HG03045 (cell line): ENCODE data around the gene NELFCD.
"Not testable (repeated sequence)": the region's sequence is repeated elsewhere in the genome, so short reads cannot be mapped to it uniquely, and the experiment has no call there.

Experiments
- ATAC-seq: cut with Tn5 transposase; IDR thresholded peaks from one replicate; pipeline ENCODE4 v1.9.1; 2021; ENCODE audit warnings: mild to moderate bottlenecking, moderate library complexity; ENCODE audit not compliant: unreplicated experiment

Gene NELFCD

GRCh38 chr20:59007665-59008511, 26.8 kb downstream of the NELFCD start:
- ATAC-seq: peak; percentile 38

- ATAC-seq: no peak
These were observed 27.8 kb downstream of the NELFCD start for GRCh38 chr20:59008715-59009336.

- no peak for ATAC-seq
These were observed 29.4 kb downstream of the NELFCD start for GRCh38 chr20:59010321-59010994.

- no peak for ATAC-seq
These were observed 30.2 kb downstream of the NELFCD start for GRCh38 chr20:59010995-59011873.

- ATAC-seq: not testable (repeated sequence)
These were observed 30.8 kb downstream of the NELFCD start for GRCh38 chr20:59011874-59012157.

- no peak for ATAC-seq
These were observed 32.2 kb downstream of the NELFCD start for GRCh38 chr20:59013031-59013951.

GRCh38 chr20:59013959-59014608, 33.0 kb downstream of the NELFCD start:
- no peak for ATAC-seq

- ATAC-seq: no peak
These were observed 33.8 kb downstream of the NELFCD start for GRCh38 chr20:59014680-59015389.

GRCh38 chr20:59015411-59015810, 34.4 kb downstream of the NELFCD start:
- no peak for ATAC-seq

GRCh38 chr20:59015812-59016711, 35.0 kb downstream of the NELFCD start:
- ATAC-seq: no peak

- no peak for ATAC-seq
These were observed 35.9 kb downstream of the NELFCD start for GRCh38 chr20:59016795-59017492.

GRCh38 chr20:59017493-59018231, 36.6 kb downstream of the NELFCD start:
- no peak for ATAC-seq

- no peak for ATAC-seq
These were observed 37.8 kb downstream of the NELFCD start for GRCh38 chr20:59018817-59019216.

GRCh38 chr20:59019217-59019616, 38.2 kb downstream of the NELFCD start, which contains the start of gene TUBB1:
Gene TUBB1 (plus strand): TSS chr20:59019429. CDS start chr20:59019523, 94 bp downstream.
- ATAC-seq: no peak

GRCh38 chr20:59020938-59021551, 40.0 kb downstream of the NELFCD start:
- ATAC-seq: no peak

- no peak for ATAC-seq
These were observed 41.7 kb downstream of the NELFCD start for GRCh38 chr20:59022754-59023153.
